Mucosa of descending colon (tissue), 3 donors: ENCODE results near the gene PCNX1. TPM values are rescaled to one million over a fixed set of nuclear protein-coding genes. Genes with fewer than 3 reads are reported as not detected.

Source experiments
- ATAC-seq: fragments of 200-7000 bp; cut with Tn5 transposase; one replicate; pipeline ENCODE4 v1.9.1; 2020; ENCODE audit warnings: mild to moderate bottlenecking, moderate library complexity
- DNase-seq, 3 donors: peaks; one replicate each; pipeline ENCODE4 v3.0.0-alpha.2; 2020
- H3K36me3 ChIP-seq: fragments of 200-600 bp; one replicate; pipeline ENCODE4 v1.8.0; 2021; ENCODE audit warnings: low read depth, mild to moderate bottlenecking
- H3K4me1 ChIP-seq: fragments of 200-600 bp; one replicate; pipeline ENCODE4 v1.8.0; 2021; ENCODE audit warnings: low read depth, mild to moderate bottlenecking
- H3K4me3 ChIP-seq: fragments of 200-600 bp; one replicate; pipeline ENCODE4 v1.8.0; 2021; ENCODE audit warnings: mild to moderate bottlenecking
- H3K9me3 ChIP-seq: fragments of 200-600 bp; one replicate; pipeline ENCODE4 v1.8.0; 2021; ENCODE audit warnings: mild to moderate bottlenecking
- intact Hi-C, 2 donors: fragments of 100-400 bp; cut with DNase I in 1 of 2; cut with micrococcal nuclease in 1 of 2; formaldehyde crosslinking; loops; one replicate each; pipeline versions ENCODE4 v1.11.0 to v1.11.1; 2022; cut with DNase I, micrococcal nuclease
- total RNA-seq, 3 donors: library from RNA; stranded (reverse); fragmentation: NEBNext Ultra II Directional in 2 of 3; extraction: Animal tissue kit (Norgen Biotek cat#: 25700) in 2 of 3; gene quantifications; one replicate each; pipeline versions ENCODE4 v1.2.1 to v1.2.4, GENCODE V29; 2021 to 2023
- TF ChIP-seq, protein P1 (sequence below): fragments of 200-600 bp; IDR thresholded peaks from one replicate; pipeline ENCODE4 v1.8.0; 2022; ENCODE audit warnings: antibody characterized with exemption, mild to moderate bottlenecking
- donor health status: DM: no; HTN: no; CAD: no; lungs with moderate emphysema.
- donor health status: DM: no; HTN: no; CAD: no.
- donor health status: DM: no; HTN: yes; CAD: no.

The PCNX1 gene
- total RNA-seq, 3 donors from 2014 or later: 27.5 to 49.4 (median 33.5) TPM

DNA sequence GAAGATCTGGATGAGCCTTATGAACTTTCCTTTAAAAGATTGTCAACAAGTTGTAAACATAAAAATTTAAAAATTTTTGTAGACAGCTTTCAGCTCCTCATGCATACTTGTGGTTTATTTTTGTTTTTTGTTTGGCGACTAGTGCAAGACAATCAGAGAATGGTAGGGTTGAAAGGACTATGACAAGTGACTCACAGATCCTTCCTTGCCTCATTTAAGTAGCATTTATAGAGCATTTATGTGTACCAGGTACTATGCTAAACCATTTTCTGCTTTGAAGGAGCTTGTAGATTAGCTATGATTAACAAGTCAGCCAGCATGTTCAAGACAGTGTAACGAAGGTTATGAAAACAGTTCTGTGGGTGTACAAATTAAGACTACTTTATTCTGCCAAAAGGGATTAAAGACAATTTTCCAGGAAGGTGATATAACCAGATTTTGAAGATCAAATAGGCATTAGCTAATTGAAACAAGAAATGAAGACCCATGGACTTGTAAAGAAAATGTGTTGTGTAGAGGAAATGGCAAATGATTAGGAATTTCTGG is 122.0 kb downstream of the PCNX1 start:
- ATAC-seq (no peak), DNase-seq (no peak)
- H3K9me3 ChIP-seq: no peaks in the 10 kb centered on the region
- no peak overlapping the region for H3K4me3 ChIP-seq
- TF ChIP-seq, protein P1, sequence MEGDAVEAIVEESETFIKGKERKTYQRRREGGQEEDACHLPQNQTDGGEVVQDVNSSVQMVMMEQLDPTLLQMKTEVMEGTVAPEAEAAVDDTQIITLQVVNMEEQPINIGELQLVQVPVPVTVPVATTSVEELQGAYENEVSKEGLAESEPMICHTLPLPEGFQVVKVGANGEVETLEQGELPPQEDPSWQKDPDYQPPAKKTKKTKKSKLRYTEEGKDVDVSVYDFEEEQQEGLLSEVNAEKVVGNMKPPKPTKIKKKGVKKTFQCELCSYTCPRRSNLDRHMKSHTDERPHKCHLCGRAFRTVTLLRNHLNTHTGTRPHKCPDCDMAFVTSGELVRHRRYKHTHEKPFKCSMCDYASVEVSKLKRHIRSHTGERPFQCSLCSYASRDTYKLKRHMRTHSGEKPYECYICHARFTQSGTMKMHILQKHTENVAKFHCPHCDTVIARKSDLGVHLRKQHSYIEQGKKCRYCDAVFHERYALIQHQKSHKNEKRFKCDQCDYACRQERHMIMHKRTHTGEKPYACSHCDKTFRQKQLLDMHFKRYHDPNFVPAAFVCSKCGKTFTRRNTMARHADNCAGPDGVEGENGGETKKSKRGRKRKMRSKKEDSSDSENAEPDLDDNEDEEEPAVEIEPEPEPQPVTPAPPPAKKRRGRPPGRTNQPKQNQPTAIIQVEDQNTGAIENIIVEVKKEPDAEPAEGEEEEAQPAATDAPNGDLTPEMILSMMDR: no peak
- H3K4me1 ChIP-seq: no peaks in the 10 kb centered on the region
- intact Hi-C loops: no loop called here
- no peaks in the 10 kb centered on the region for H3K36me3 ChIP-seq

DNA sequence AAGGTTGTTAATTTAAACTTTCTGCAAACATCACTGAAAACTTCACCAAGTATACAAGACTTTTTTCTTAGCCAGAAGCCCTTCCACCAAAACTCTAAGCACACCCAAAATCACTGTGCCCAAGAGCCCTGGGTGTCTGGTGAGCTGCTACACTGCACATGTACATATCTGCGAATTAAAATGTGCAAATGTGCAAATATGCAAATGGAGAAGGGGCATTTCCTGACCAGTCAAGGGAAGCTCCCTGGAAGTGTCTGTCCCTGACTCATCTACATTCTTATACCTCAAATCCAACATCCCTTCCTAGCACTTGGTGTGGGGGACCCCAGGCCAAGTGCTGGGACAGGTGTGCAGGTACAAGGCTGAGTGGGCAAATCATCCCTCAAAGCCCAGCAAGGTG is 123.7 kb downstream of the PCNX1 start:
- H3K4me1 ChIP-seq: no peaks in the 10 kb centered on the region
- no peaks in the 10 kb centered on the region for H3K9me3 ChIP-seq
- DNase-seq (no peak), ATAC-seq (no peak)
- H3K36me3 ChIP-seq: no peaks in the 10 kb centered on the region
- H3K4me3 ChIP-seq: no peak overlapping the region
- TF ChIP-seq, protein P1: no peak
- intact Hi-C loops: no loop called here

DNA sequence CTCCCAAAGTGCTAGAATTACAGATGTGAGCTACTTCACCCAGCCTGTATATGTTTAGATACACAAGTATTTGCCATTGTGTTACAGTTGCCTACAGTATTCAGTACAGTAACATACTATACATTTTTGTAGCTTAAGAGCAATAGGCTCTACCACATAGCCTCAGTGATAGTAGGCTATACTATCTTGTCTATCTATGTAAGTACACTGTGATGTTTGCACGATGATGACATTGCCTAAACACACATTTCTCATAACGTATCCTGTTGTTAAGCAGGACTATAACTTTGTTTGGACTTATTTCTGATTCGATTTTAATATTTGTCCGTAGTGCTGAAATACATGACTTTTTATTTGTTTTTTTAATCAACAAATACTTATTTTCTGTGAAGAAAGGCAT is 129.2 kb downstream of the PCNX1 start:
- H3K9me3 ChIP-seq: peaks cover 4% of the 10 kb centered on the region
- ATAC-seq: no peak
- no peaks in the 10 kb centered on the region for H3K4me1 ChIP-seq
- intact Hi-C loops: no loop called here
- DNase-seq: no peak
- no peak overlapping the region for H3K4me3 ChIP-seq
- TF ChIP-seq, protein P1: no peak
- H3K36me3 ChIP-seq: no peaks in the 10 kb centered on the region

DNA sequence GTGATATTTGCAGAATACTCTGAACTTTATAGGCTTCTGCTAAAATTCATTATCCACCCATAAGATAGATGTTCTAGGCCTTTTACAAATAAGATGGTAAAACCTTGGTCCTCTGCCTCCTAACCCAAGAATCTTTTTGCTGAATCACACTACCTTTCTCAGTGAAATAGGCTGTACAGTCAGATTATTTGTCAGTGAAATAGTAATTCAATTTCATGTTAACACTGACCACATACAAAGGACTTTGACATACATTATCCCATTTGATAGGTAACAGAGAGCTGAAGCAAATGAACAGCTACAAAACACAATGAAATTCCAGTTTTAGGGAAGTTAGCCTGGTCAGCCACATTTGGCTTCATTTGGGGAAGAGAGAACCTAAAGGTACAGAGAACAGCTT is 141.1 kb downstream of the PCNX1 start:
- ATAC-seq: no peak
- Histone ChIP-seq H3K4me1 (no peaks in the 10 kb centered on the region), H3K9me3 (no peaks in the 10 kb centered on the region), H3K4me3 (no peak overlapping the region), H3K36me3 (no peaks in the 10 kb centered on the region)
- no peak for DNase-seq
- TF ChIP-seq, protein P1: no peak
- intact Hi-C loops: no loop called here

DNA sequence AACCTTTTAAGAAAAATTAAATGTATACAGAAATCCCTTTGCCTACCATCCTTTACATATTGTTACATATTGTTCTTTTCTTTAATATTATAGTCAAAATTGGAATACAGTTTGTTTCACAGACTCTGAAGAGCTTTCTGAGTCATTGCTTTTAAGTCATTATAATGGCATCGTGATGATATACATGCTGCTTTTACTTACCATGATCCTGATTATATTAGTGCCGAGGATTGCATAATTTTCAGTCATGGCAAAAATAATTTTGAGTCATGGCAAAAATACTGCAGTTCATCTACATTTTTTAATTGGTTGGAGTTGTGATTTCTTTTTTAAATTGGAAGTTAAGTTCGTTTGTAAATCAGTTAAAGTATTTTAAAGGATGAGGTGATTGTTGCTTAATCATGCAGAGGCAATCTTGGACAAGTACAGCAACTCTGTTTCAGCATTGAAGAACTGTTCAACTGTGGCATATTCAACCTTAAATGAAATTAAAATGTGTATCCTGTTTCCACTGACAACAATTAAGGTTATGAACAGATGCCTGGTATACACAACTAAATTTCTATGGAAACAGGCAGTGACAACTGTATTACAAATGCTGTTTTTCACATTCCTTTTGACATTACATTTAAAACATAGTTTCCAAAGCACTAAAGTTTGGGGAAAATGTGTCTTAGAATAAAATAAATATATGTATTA is 142.3 kb downstream of the PCNX1 start:
- Histone ChIP-seq H3K9me3 (no peaks in the 10 kb centered on the region), H3K4me1 (no peaks in the 10 kb centered on the region), H3K4me3 (no peak overlapping the region), H3K36me3 (no peaks in the 10 kb centered on the region)
- intact Hi-C loops: no loop called here
- ATAC-seq: no peak
- TF ChIP-seq, protein P1: no peak
- DNase-seq: no peak
